GM21528 (cell line): ENCODE data around the gene AQP12A.
"Not testable (repeated sequence)": the region's sequence is repeated elsewhere in the genome, so short reads cannot be mapped to it uniquely, and the experiment has no call there.

Source experiments
- ATAC-seq: cut with Tn5 transposase; IDR thresholded peaks from one replicate; pipeline ENCODE4 v1.9.1; 2021; ENCODE audit warnings: mild to moderate bottlenecking, moderate library complexity; ENCODE audit not compliant: unreplicated experiment, low FRiP score

The AQP12A gene

GRCh38 chr2:240691631-240692420, at the start of gene AQP12A:
TSS of gene AQP12A (plus strand) at chr2:240691866. CDS start at chr2:240691914, 48 bp downstream.
- ATAC-seq = not testable (repeated sequence)

- no peak for ATAC-seq
Measured at GRCh38 chr2:240642061-240642805, 49.4 kb upstream of the AQP12A start.

GRCh38 chr2:240642806-240643092, 48.9 kb upstream of the AQP12A start:
- no peak for ATAC-seq

DNA sequence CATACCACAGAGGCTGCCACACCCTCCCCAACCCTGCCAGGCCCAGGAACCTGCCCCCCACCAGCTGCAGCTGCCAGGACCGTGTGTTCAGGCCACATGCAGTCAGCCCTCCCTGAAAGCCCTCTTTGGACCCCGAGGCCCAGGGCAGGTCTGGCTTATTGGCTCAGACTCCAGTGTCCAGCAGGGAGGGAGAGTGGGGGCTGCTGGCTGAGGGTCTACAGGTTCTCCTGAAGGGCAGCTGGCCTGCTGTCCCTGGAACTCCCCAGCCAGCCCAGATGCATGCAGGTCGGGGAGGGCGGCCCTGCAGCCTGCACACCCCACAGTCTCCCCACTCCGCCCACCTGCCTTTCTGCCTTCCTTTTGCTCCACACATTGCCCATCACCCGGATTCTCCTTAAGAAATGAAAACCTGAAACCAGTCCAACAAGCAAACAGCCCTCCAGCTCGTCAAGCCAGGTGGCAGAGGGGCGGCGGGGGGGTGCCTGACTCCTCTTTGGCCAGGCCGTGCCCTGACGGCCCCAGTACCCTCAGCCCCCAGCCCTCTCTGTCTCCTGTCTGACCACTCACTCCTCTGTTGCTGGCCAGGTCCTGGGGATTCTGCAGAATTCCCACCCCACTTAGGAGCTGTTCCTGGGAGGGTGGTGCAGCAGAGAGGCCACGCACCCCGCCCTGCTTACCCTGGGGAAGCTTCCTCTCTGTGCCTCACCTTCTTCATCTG, 48.4 kb upstream of the AQP12A start:
- no peak for ATAC-seq

DNA sequence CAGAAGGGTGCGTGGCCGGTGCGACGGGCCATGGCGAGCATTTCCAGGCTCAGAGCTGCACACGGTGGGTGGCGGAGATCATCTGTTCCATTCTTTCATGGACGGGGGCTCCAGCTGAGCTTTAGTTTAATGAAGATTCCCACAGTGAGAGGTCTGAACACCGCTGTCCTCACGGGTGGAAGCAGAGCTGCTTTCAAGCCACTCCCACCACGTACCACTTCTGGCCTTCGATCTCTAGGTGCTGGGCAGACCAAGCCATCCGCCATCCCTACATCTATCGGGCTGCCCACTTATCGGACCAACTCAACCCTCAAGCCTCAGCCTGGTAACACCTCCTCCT, 47.9 kb upstream of the AQP12A start:
- ATAC-seq = no peak

- no peak for ATAC-seq
Measured at GRCh38 chr2:240644171-240644651, 47.5 kb upstream of the AQP12A start.

GRCh38 chr2:240644859-240645301, 46.8 kb upstream of the AQP12A start:
- no peak for ATAC-seq

- no peak for ATAC-seq
Measured at GRCh38 chr2:240645346-240645745, 46.3 kb upstream of the AQP12A start.

DNA sequence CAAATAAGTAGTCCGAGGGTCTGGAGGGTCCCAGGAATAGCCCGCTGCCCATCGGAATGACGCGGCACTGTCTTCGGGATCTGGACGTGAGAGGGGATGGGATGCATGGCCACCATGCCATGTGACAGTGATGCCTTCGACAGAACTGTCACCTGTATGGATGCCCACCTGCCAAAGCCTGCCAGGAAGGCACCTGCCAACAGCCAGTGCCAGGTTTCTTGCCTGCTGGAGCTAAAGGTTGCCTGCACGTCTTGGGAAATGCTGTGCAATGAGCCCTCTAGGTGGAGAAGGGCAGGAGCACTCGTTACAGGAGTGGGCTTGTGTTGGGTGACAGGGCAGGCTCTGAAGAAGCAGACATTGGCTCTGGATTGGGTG, 45.9 kb upstream of the AQP12A start:
- ATAC-seq = no peak

DNA sequence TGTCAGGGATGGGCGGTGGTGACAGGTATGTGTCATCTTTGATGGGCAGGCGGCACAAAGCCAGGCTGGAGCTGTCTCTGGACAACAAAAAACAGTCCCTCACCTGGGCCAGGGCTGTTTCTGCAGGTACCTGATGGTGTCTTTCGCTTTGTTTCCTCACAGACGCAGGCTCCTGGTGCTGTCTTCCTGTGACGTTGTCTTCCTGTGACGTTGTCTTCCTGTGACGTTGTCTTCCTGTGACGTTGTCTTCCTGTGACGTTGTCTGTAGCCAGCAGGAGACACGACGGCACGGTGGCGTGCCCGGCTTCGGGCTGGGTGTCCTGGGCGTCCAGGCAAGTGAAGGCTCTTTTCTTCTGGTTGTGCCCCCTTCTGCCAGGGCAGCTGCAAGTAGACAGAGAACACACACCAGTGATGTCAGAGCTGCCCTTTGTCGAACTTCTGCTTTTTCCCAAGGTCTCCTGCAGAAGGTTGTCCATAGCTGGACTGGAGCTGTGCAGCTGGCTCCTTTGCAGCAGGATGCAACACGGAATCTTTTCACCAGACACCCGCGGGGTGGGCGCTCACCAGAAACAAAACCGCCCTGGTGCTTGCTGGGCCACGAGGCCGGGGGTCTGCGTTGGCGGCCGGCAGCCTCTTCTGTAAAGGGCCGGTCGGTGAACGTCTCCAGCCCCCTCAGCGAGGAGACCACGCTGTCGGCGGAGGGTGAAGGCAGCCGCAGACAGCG, 45.3 kb upstream of the AQP12A start:
- no peak for ATAC-seq

GRCh38 chr2:240646900-240647502, 44.7 kb upstream of the AQP12A start:
- ATAC-seq = no peak

GRCh38 chr2:240647503-240648154, 44.0 kb upstream of the AQP12A start:
- no peak for ATAC-seq

- no peak for ATAC-seq
Measured at GRCh38 chr2:240648155-240648649, 43.5 kb upstream of the AQP12A start.

DNA sequence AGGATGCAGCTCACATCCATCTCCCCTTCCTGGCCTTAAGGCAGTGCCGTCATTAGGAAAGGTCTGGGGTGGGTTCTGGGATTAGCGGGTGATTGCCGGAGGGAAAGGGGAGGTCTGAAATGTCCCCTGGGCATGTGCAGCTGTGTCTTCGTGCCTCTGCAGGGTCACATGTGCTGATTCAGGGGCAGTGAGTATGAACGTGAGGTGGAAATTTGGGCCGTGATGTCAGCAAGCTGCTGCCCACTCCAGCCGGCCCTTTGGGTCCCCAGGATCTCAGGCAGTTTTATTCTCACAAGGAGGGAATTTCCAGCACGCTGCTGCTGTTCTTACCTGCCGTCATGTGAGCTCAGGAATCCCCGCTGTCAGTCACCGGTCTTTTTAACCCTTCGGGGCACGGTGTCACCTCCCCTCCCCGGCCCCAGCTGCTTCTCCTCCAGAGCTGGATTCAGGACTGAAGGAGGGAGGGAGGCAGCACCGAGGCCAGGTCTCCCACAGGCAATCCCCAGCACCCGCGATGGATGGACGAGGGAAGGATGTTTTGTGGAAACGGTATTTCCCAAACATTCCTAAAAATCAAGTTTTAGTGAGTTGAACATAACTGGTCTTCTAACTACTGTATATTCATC, 42.9 kb upstream of the AQP12A start:
- no peak for ATAC-seq

DNA sequence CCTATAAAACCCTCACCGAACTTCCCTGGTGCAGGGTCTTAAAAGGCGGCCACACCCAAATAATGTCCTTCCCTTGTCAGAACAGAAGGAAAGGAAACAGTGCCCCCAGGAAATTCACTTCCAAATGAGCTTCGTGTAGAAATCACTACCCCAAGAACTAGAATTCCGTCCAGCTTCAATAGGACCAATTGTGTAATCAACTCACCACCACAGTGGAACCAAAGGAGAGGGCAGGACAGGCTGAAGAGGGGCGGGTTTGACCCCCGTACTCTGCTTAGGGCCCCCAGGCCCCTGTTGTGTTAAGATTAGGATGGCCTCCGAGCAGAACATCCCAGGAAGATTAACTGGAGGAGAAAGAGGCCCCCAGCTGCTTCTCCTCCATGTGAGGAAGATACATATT, 42.3 kb upstream of the AQP12A start:
- ATAC-seq = no peak

GRCh38 chr2:240650254-240650965, 41.3 kb upstream of the AQP12A start:
- ATAC-seq = no peak

DNA sequence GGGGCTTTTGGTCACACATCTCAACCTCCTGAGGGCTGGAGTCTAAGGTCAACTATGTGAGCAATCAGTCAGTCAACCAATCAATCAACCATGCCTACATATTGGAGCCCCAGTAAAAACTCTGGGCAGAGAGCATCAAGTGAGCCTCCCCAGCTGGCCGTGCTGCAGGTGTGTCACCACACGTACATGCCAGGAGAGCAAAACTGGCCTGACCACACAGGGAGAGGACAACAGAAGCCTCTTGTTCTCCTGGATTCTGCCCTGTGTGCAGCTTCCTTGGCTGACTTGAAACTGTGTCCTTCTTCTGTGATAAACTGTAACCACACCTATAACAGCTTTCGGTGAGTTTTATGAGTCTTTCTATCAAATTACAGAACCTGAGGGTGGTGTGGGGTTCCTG, 40.5 kb upstream of the AQP12A start:
- ATAC-seq = no peak
